Measurements from ENCODE around the gene ARAP1.
A peak's percentile ranks its signal among the peaks of the same experiment; 100 is the strongest.

ARAP1 gene

DNA sequence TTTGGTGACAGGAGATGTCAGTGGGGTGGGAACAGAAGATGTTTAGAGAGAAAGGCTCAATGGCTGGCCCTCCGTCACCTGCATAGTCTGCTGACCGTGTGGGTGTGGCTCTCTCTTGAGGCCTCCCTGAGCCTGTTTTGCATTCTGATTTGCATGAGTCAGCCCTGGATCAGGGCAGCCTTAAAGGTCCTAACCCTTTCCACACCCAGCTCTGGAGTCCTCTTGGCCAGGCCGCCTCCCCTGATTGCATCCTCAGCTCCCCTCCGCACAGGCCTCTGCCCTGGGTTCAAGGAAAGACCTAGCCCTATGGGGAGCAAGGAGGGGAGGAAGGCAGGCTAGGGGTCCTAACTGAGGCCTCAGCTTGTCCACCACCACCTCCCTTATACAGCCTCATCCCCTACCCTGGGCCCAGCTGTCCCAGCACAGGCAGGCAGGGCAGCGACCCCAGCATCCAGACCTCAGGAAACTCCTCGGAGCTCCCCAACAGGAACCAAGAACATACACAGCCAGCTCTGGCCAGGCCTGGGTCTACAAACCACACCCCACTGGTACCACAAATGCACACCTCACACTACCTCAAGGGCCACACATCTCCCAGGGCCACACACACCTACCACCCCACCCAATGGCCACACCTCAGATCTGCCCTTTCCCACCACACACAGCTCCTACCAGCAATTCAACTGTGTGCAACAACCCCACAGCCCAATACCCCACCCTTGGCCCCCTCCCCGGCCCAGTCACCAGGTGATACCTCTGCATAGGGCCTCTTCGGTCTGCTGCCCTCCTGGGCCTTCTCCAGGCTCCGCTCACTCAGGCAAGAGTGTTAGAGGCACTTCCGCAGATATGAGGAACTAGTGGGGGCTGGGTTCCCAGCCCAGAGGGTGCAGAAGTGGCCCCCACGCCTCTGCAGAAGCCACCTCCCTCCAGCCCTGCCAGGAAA lies 13.7 kb downstream of the ARAP1 start:
- ChIA-PET POLR2A (interaction anchor here (0.7 kb wide), 1 partner anchor 76 kb away, joined by 3 read pairs; the partner anchor contains the start of gene ATG16L2), CTCF (interaction anchor here (0.6 to 10.8 kb wide), 10 partner anchors 11 to 75 kb away, joined by 3 to 108 read pairs (median 4); partner anchors contain the start of gene STARD10)
- Histone ChIP-seq H3K27me3 (replicated peaks in 2 of 5; ENCODE audit: control insufficient read depth in 4 of 5, insufficient read depth in 5 of 5, low read length in 4 of 5) (no peaks in the 10 kb centered on the region), H3K4me3 (ENCODE audit: control insufficient read depth in 1 of 7, extremely low read depth in 1 of 7, insufficient read depth in 4 of 7, low read depth in 2 of 7, low read length in 6 of 7) (peak overlapping the region in 6 of 7 experiments; percentile 30 to 70 (median 50)), H3K9me3 (ENCODE audit: control extremely low read depth in 1 of 5, control insufficient read depth in 4 of 5, insufficient read depth in 2 of 5, low read depth in 1 of 5, low read length in 4 of 5) (no peaks in the 10 kb centered on the region), H3K36me3 (ENCODE audit: control insufficient read depth in 4 of 4, insufficient read depth in 4 of 4, low read length in 3 of 4) (peaks cover 0 to 2% (median 0%) of the 10 kb centered on the region in 4 experiments), H3K4me1 (ENCODE audit: control extremely low read depth in 1 of 4, control insufficient read depth in 4 of 4, insufficient read depth in 4 of 4, low read length in 3 of 4) (peaks cover 17 to 91% (median 78%) of the 10 kb centered on the region in 4 experiments), H3K27ac (ENCODE audit: insufficient read depth in 1 of 2, low read depth in 1 of 2, low read length in 2 of 2, poor library complexity in 1 of 2, severe bottlenecking in 2 of 2) (peak overlapping the region; percentile 87 to 93)
- 36% methylated on average over 9 of the region's 11 CpGs for WGBS (ENCODE audit: insufficient coverage)
- DNase-seq: peak in 2 of 3 donors; percentile 63 to 72

DNA sequence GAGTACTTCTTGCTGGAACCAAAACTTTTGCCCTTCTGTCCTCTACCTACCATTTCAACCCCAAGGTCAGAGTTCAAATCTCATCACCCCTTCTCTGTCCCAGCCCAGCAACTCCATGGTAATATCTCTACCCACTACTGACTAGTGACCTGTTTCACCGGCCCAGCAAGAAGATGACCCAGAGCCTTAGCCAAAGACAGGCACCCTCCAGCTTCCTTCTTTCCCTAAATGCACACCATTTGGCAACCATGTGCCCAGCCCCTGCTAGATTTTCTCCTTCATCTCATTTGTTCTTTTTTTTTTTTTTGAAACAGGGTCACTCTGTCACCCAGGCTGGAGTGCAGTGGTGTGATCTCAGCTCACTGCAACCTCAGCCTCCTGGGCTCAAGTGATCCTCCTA lies 14.9 kb downstream of the ARAP1 start:
- peak overlapping the region in 3 of 7 experiments; percentile 6 to 62 (median 57) for H3K4me3 ChIP-seq (ENCODE audit: control insufficient read depth in 1 of 7, extremely low read depth in 1 of 7, insufficient read depth in 4 of 7, low read depth in 2 of 7, low read length in 6 of 7)
- no peaks in the 10 kb centered on the region for H3K27me3 ChIP-seq (replicated peaks in 2 of 5; ENCODE audit: control insufficient read depth in 4 of 5, insufficient read depth in 5 of 5, low read length in 4 of 5)
- H3K27ac ChIP-seq (ENCODE audit: insufficient read depth in 1 of 2, low read depth in 1 of 2, low read length in 2 of 2, poor library complexity in 1 of 2, severe bottlenecking in 2 of 2): peak overlapping the region; percentile 87 to 93
- ChIA-PET POLR2A (interaction anchor here (0.7 to 1.8 kb wide), 2 partner anchors 77 kb away, joined by 3 to 19 read pairs; partner anchors contain the start of gene ATG16L2), CTCF (interaction anchor here (0.9 to 10.8 kb wide), 6 partner anchors 11 to 76 kb away, joined by 3 to 108 read pairs (median 4); partner anchors contain the start of gene STARD10)
- no peaks in the 10 kb centered on the region for H3K9me3 ChIP-seq (ENCODE audit: control extremely low read depth in 1 of 5, control insufficient read depth in 4 of 5, insufficient read depth in 2 of 5, low read depth in 1 of 5, low read length in 4 of 5)
- WGBS (ENCODE audit: insufficient coverage): 100% methylated on average over 1 of the region's 1 CpG
- no peak for DNase-seq
- peaks cover 0 to 9% (median 0%) of the 10 kb centered on the region in 4 experiments for H3K36me3 ChIP-seq (ENCODE audit: control insufficient read depth in 4 of 4, insufficient read depth in 4 of 4, low read length in 3 of 4)
- H3K4me1 ChIP-seq (ENCODE audit: control extremely low read depth in 1 of 4, control insufficient read depth in 4 of 4, insufficient read depth in 4 of 4, low read length in 3 of 4): peaks cover 14 to 86% (median 73%) of the 10 kb centered on the region in 4 experiments

DNA sequence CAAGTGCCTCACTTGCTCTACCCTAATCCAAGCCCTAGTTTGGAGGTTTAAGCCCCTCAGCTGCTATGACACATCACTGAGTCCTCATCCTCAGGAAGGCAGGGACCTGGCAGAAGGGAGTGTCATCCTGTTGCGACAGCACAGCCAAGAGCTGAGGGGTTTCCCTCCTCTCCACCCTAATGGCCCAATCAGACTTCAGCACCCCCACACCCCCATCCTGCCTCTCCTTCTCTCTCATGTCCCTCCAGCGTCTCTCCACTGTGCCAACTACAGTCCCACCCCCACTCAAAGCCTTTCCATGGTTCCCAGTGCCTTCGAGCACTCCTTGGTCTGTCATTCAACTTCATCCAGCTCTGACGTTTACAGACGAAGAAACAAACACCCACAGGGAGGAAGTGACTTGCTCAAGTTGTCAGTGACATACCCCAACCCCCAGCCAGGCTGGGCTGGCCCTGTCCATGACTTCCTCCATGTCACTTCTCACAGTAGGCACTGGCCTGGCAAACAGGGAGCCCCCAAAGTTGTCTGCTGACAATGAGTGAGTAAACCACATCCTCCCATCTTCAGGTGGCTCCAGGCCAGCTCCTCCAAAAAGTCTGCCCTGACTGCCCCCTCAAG lies 15.6 kb downstream of the ARAP1 start:
- Histone ChIP-seq H3K27ac (ENCODE audit: insufficient read depth in 1 of 2, low read depth in 1 of 2, low read length in 2 of 2, poor library complexity in 1 of 2, severe bottlenecking in 2 of 2) (peak overlapping the region; percentile 87 to 93), H3K4me1 (ENCODE audit: control extremely low read depth in 1 of 4, control insufficient read depth in 4 of 4, insufficient read depth in 4 of 4, low read length in 3 of 4) (peaks cover 8 to 78% (median 65%) of the 10 kb centered on the region in 4 experiments), H3K9me3 (ENCODE audit: control extremely low read depth in 1 of 5, control insufficient read depth in 4 of 5, insufficient read depth in 2 of 5, low read depth in 1 of 5, low read length in 4 of 5) (no peaks in the 10 kb centered on the region), H3K27me3 (replicated peaks in 2 of 5; ENCODE audit: control insufficient read depth in 4 of 5, insufficient read depth in 5 of 5, low read length in 4 of 5) (no peaks in the 10 kb centered on the region), H3K4me3 (ENCODE audit: control insufficient read depth in 1 of 7, extremely low read depth in 1 of 7, insufficient read depth in 4 of 7, low read depth in 2 of 7, low read length in 6 of 7) (peak overlapping the region in 4 of 7 experiments; percentile 40 to 62 (median 52)), H3K36me3 (ENCODE audit: control insufficient read depth in 4 of 4, insufficient read depth in 4 of 4, low read length in 3 of 4) (peaks cover 0 to 17% (median 1%) of the 10 kb centered on the region in 4 experiments)
- peak; percentile 91 to 98 (median 97) for DNase-seq
- ChIA-PET CTCF (interaction anchor here (0.6 to 10.8 kb wide), 7 partner anchors 10 to 57 kb away, joined by 3 to 108 read pairs (median 4); partner anchors contain the start of gene STARD10), POLR2A (interaction anchor here (0.6 to 1.8 kb wide), 7 partner anchors 14 to 453 kb away, joined by 3 to 19 read pairs (median 4); partner anchors contain the start of gene ATG16L2)
- WGBS (ENCODE audit: insufficient coverage): 0% methylated on average over 5 of the region's 5 CpGs

DNA sequence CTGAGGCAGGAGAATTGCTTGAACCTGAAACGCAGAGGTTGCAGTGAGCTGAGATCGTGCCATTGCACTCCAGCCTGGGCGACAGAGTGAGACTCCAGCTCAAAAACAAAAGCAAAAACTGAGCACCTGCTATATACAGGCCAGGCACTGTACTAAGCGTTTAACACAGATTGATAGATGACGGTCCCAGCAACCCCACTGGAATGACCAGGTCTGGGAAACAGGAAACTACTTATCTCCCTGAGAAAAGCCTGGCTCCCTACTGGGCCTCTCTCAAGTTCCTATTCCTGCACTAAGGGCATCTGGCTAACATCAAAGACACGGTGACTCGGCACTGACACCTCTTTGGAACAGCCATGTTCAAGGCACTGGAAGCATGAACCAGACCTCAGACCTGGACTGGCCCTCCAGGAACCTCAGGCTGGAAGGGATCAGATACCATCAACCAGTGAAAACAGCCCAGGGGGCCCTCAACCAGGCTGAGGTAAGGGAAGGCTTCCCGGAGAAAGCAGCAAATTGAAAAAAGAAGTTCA lies 16.6 kb downstream of the ARAP1 start:
- no peaks in the 10 kb centered on the region for H3K27me3 ChIP-seq (replicated peaks in 2 of 5; ENCODE audit: control insufficient read depth in 4 of 5, insufficient read depth in 5 of 5, low read length in 4 of 5)
- H3K27ac ChIP-seq (ENCODE audit: insufficient read depth in 1 of 2, low read depth in 1 of 2, low read length in 2 of 2, poor library complexity in 1 of 2, severe bottlenecking in 2 of 2): peak overlapping the region; percentile 87 to 93
- CTCF ChIA-PET: interaction anchor here (1.2 to 10.8 kb wide), 4 partner anchors 10 to 58 kb away, joined by 4 to 108 read pairs (median 23); partner anchors contain the start of gene STARD10
- peaks cover 8 to 68% (median 55%) of the 10 kb centered on the region in 4 experiments for H3K4me1 ChIP-seq (ENCODE audit: control extremely low read depth in 1 of 4, control insufficient read depth in 4 of 4, insufficient read depth in 4 of 4, low read length in 3 of 4)
- 64% methylated on average over 8 of the region's 8 CpGs for WGBS (ENCODE audit: insufficient coverage)
- peak overlapping the region in 2 of 7 experiments; percentile 20 to 43 for H3K4me3 ChIP-seq (ENCODE audit: control insufficient read depth in 1 of 7, extremely low read depth in 1 of 7, insufficient read depth in 4 of 7, low read depth in 2 of 7, low read length in 6 of 7)
- peak in 2 of 3 donors; percentile 57 to 68 for DNase-seq
- peaks cover 0 to 27% (median 4%) of the 10 kb centered on the region in 4 experiments for H3K36me3 ChIP-seq (ENCODE audit: control insufficient read depth in 4 of 4, insufficient read depth in 4 of 4, low read length in 3 of 4)
- peaks cover 0 to 5% (median 0%) of the 10 kb centered on the region in 5 experiments for H3K9me3 ChIP-seq (ENCODE audit: control extremely low read depth in 1 of 5, control insufficient read depth in 4 of 5, insufficient read depth in 2 of 5, low read depth in 1 of 5, low read length in 4 of 5)
- POLR2A ChIA-PET: interaction anchor here (1.0 to 1.8 kb wide), 4 partner anchors 13 to 245 kb away, joined by 3 to 19 read pairs (median 4); partner anchors contain the start of gene ATG16L2

DNA sequence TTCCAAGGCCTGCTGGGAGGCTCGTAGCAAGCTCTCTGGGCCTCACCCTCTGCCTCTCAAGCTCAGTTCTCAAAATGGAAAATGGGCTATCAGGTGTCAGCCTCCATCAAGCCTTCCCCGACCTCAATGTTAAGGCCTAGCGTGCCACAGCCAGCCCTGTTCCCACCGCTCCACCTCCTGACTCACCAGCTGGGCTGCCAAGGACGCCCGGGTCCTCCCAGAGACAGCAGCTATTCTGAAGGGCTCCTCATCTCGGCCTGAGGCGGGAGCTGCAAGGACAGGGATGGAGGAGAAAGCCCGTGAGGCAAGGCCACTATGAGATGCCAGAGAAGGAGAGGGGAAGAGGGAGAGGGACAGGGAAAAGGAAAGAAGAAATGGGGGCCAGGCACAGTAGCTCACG lies 19.9 kb downstream of the ARAP1 start:
- no peaks in the 10 kb centered on the region for H3K27me3 ChIP-seq (replicated peaks in 2 of 5; ENCODE audit: control insufficient read depth in 4 of 5, insufficient read depth in 5 of 5, low read length in 4 of 5)
- no peak overlapping the region for H3K4me3 ChIP-seq (ENCODE audit: control insufficient read depth in 1 of 7, extremely low read depth in 1 of 7, insufficient read depth in 4 of 7, low read depth in 2 of 7, low read length in 6 of 7)
- WGBS (ENCODE audit: insufficient coverage): 98% methylated on average over 8 of the region's 10 CpGs
- peaks cover 0 to 30% (median 4%) of the 10 kb centered on the region in 4 experiments for H3K36me3 ChIP-seq (ENCODE audit: control insufficient read depth in 4 of 4, insufficient read depth in 4 of 4, low read length in 3 of 4)
- CTCF ChIA-PET: interaction anchor here (1.3 to 11.1 kb wide), 7 partner anchors 9 to 114 kb away, joined by 3 to 118 read pairs (median 4); partner anchors contain the start of gene STARD10
- H3K9me3 ChIP-seq (ENCODE audit: control extremely low read depth in 1 of 5, control insufficient read depth in 4 of 5, insufficient read depth in 2 of 5, low read depth in 1 of 5, low read length in 4 of 5): peaks cover 0 to 5% (median 0%) of the 10 kb centered on the region in 5 experiments
- POLR2A ChIA-PET: no interaction called here
- H3K27ac ChIP-seq (ENCODE audit: insufficient read depth in 1 of 2, low read depth in 1 of 2, low read length in 2 of 2, poor library complexity in 1 of 2, severe bottlenecking in 2 of 2): no peak overlapping the region
- no peak for DNase-seq
- peaks cover 0 to 47% (median 24%) of the 10 kb centered on the region in 4 experiments for H3K4me1 ChIP-seq (ENCODE audit: control extremely low read depth in 1 of 4, control insufficient read depth in 4 of 4, insufficient read depth in 4 of 4, low read length in 3 of 4)

DNA sequence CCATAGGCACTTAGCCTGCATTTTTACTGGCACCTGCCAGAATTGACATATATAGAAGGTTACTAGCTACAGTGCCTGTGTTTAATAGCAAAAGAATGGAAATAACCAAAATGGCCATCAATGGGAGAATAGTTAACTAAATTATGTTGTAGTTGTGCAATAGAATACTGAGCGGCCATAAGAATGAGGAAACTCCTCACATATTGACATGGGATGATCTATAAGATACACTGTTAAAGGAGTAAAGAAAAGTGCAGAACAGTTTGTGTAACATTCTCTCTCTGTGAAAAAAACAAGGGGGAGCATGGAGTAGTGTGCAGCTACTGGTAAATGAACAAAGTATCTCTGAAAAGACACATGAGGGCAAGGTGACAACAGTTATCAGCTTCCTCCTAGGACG lies 21.5 kb downstream of the ARAP1 start:
- CTCF ChIA-PET: interaction anchor here (1.0 to 11.1 kb wide), 5 partner anchors 8 to 102 kb away, joined by 3 to 118 read pairs (median 3); partner anchors contain the start of gene STARD10
- Histone ChIP-seq H3K4me3 (ENCODE audit: control insufficient read depth in 1 of 7, extremely low read depth in 1 of 7, insufficient read depth in 4 of 7, low read depth in 2 of 7, low read length in 6 of 7) (no peak overlapping the region), H3K27ac (ENCODE audit: insufficient read depth in 1 of 2, low read depth in 1 of 2, low read length in 2 of 2, poor library complexity in 1 of 2, severe bottlenecking in 2 of 2) (no peak overlapping the region), H3K4me1 (ENCODE audit: control extremely low read depth in 1 of 4, control insufficient read depth in 4 of 4, insufficient read depth in 4 of 4, low read length in 3 of 4) (peaks cover 0 to 33% (median 9%) of the 10 kb centered on the region in 4 experiments), H3K36me3 (ENCODE audit: control insufficient read depth in 4 of 4, insufficient read depth in 4 of 4, low read length in 3 of 4) (peaks cover 0 to 42% (median 9%) of the 10 kb centered on the region in 4 experiments), H3K27me3 (replicated peaks in 2 of 5; ENCODE audit: control insufficient read depth in 4 of 5, insufficient read depth in 5 of 5, low read length in 4 of 5) (no peaks in the 10 kb centered on the region), H3K9me3 (ENCODE audit: control extremely low read depth in 1 of 5, control insufficient read depth in 4 of 5, insufficient read depth in 2 of 5, low read depth in 1 of 5, low read length in 4 of 5) (peaks cover 0 to 5% (median 0%) of the 10 kb centered on the region in 5 experiments)
- WGBS (ENCODE audit: insufficient coverage): 85% methylated on average over 2 of the region's 2 CpGs
- POLR2A ChIA-PET: no interaction called here
- DNase-seq: no peak

Data from common myeloid progenitor, CD34-positive (primary cell).